HG02938 (cell line): ENCODE data around the gene GABRB3.

Source experiments
- ATAC-seq: cut with Tn5 transposase; IDR thresholded peaks from one replicate; pipeline ENCODE4 v1.9.1; 2021; ENCODE audit warnings: mild to moderate bottlenecking, moderate library complexity; ENCODE audit not compliant: unreplicated experiment

Gene GABRB3

DNA sequence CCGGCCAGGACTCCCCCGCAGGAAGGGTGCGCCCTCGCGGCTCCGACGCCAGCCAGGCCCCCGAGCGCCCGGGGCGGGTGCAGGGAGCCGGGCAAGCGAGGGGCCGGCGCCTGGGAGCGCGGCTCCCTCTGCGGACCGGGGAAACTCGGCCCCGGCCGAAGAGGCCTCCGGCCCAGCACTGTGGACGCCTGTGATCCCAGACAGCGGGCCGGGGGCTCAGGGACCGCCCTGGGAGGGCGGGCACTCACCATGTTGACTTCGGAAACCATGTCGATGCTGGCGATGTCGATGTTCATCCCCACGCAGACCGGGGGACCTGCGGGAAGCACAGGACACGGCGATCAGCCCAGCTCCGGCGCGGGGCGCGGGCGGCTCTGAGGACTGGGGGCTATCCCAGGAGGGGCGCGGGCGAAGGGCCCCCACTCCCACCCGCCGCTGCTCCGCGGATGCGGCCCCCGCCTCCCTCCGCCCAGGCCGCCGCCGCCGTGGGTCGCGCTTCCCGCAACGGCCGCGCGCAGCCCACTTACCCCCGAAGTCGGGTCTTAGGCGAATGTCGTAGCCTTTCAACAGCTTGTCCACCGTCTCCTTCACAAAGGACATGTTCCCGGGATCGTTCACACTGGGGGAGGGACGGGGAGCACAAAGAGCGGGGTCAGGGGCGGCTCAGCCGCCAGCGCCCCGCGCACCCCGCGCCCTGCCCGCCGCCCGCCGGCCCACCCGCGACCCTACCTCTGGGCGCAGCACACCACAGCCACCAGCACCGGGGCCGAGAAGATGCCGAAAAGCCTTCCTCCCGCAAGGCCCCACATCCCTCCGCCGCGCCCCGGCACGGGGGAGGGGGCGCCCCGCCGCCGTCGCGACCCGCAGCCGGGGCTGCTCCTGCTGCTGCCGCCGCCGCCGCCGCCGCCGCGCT lies at the start of gene GABRB3:
GABRB3 (minus strand) TSS at position 913 of the 913 bp plus-strand sequence.
- ATAC-seq = no peak

DNA sequence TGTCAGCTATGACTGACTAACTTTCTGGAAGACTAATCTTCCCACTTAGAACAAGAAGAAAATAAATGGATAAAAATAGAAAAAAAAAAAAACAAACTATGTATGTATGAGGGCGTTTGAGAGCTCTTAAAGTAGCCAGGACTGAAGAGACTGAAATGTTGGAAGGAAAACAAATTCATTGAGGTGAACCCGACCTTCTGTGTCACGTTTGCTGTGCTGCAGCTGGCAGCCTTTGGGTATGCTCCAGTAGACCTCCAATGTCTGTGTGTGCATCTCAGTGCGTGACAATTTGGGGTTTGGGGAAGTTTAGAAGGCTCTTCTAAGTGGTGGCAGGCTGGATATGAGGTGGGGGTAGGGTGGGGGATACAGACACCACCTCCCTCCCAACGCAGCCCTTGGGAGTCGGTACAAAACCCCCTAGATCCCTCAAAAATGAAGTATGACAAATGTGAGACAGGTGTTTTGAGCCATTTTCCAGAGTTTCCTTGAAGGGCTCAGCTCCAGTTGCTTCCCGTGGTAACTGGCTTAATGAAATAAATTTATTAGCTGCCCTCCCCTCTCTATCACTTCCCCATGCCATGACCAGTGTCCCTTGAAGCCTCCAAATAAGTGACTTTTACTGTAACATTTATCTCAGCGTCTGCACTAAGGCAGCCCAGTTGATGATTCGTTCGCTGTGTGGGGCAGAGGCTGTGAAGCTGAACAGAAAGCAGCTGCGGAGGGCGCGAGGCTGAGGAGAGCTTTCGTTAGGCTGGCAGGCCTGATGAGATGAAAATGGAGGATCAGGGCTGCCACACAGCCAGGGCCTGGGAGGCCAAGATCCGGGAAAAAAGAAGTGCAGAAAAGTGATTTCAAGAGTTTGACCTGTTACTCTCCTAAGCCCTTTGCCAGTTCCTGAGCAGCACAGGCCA lies 34.9 kb upstream of the GABRB3 start:
- ATAC-seq = no peak

DNA sequence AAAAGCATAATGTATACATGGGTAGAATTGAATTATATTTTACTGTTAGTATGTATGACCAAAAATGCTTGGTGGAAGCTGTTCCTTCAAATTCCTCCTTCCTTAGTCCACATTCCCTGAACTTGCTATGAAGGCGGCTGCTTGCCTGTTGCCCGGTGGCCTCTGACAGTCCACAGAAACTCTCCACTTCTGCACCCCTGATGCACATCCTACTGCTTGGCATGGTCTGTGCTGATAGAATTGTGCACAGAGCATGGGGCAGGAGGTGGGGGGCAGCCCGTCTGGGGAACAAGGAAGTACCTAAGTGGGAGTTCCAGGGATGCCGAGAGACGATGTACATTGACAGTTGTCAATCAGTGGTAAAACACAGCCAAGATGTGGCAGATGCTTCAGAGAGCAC lies 33.7 kb upstream of the GABRB3 start:
- ATAC-seq = no peak

DNA sequence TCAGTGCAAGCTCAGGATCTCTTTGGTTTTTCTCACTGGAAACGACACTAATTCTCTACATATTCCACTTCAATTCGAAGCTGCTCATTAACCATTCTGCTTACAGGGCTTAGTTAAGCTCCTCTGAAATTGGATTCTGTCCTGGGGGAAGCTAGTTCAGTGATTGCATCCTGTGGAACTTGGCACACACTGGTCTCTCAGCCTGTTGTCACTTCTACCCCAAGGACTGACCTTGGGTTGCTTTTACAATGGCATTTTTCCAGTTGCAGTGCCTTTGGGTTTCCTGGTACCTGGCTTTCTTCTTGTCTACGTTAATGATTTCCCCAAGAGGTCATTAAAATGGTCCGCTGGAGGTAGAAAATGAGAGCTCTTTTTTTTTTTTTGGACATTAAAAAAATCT lies 33.3 kb upstream of the GABRB3 start:
- no peak for ATAC-seq

DNA sequence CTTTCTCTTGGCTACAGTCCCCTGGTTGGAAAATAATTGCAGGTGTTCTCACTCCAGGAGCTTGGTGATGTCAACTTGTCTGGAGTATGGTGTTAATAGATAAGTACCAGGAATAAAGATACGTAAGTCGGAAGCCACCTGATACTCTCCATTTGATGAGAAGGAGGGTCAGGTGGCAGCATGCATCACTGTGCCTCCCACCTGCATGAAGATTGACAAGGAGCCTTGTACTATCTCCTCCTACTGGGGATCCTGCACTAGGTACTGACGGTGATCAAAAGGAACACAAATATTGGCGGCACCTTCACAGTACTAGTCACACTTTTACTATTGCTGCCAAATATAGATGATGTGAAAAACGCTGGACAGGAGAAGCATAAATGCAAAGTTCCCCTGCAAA lies 32.6 kb upstream of the GABRB3 start:
- no peak for ATAC-seq

DNA sequence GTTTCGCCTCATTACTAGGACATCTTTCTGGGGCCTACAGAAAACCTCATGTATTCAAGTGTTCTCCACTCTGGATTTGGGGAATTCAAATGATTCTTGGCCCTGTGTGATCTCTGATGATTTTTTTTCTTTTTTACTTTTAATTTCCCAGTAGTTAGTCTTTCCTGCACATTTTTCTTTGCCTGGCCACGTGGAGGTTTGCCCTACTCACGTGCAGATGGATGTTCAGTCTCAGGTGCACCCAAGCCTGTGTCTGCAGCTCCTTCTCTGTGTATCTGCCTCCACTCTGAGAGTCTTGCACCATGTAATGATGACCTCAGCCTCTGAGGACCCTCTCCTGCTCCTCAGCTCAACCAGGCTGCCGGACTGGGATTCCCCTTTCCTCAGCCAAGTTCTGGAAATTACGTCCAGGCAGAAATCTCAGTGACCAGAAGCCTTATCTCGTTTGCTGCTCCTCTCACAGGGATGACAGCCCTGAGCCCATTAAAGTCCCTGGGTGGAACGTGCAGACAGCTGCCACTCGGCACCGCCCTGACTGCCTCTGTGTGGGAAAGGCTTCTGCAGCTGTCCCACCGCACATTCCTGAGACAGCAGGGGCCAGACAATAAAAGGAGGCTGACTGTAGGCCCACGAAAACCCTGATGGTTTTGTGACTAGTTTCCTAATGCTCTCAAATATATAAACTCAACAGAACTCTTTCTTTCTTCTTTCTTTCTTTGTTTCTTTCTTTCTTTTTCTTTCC lies 31.4 kb upstream of the GABRB3 start:
- ATAC-seq = no peak

DNA sequence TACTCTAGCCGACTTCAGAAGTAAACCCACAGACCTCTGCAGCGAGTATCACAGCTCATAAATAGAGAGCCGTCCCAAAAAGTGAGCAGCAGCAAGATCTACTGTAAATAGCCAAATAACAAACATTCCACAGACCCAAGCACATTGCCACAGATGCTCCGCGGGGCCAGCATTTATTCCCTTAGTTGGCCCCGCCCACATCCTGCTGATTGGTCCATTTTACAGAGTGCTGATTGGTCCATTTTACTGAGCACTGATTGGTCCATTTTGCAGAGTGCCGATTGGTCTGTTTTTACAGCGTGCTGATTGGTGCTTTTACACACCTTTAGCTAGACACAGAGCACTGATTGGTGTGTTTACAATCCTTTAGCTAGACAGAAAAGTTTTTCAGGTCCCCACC lies 17.3 kb upstream of the GABRB3 start:
- ATAC-seq = no peak

DNA sequence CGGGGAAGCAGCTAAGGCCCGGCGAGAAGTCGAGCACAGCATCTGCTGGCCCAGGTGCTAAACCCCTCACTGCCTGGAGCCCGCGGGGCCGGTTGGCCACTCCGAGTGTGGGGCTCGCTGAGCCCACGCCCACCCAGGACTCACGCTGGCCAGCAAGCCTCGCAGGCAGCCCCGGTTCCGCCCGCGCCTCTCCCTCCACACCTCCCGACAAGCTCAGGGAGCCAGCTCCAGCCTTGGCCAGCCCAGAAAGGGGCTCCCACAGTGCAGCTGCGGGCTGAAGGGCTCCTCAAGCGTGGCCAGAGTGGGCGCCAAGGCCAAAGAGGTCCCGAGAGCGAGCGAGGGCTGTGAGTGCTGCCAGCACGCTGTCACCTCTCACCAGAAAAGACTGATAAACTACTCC lies 8.9 kb upstream of the GABRB3 start:
- no peak for ATAC-seq

DNA sequence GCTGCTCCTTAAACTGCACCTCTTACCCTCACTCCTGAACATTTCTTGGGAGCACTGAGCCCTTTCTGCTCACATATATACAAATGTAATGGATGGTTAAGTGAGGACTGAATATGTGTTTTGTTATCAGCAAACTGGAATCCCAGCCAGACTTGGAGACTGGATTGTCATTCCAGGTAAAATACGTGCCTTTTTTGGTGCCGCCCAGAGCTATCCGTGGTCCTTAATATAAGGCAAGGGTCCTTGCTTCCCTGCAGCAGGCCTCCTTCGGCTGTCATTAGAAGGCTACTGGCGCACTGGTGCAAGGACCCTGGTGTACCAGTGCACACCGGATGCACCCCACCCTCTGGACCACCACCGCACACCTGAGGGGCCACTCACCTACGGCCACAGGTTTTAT lies 1.1 kb upstream of the GABRB3 start:
- ATAC-seq = no peak

DNA sequence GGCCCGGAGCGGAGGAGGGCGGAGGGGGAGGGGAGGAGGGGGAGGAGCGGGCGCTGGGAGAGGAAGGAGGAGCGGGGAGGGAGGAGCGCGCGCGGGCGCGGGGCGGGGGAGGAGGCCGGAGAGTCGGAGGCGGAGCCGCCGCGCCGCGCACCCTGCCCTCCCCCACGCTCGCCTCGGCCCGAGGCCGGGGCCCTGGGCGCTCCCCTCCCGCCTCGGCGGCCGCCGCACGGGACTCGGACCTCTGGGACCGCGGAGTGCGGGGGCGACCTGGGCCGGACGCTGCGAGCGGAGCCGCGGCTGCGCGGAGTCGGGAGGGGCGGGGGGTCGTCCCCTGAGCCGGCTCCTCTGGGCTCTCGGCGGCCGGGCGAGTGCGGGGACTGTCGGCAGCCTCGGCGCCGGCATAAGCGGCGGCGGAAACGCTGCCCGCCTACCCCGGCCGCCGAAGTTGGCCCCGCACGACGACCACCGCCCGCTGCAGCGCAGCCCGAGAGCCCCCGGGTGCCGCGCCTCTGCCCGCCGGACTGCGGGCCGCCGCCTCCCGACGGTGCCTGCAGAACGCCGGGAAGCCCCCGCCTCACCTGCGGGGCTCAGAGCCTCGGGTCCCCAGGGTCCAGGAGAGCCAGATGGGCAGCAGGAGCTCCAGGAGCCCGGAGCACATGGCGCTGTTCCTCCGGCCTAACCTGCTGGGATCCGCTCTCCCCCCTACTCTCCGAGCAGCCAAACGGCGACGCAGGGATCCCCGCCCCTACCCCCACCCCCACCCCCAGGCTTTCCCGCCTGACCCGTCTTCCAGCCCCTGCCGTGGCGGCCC lies 406 bp upstream of the GABRB3 start:
- ATAC-seq = no peak

DNA sequence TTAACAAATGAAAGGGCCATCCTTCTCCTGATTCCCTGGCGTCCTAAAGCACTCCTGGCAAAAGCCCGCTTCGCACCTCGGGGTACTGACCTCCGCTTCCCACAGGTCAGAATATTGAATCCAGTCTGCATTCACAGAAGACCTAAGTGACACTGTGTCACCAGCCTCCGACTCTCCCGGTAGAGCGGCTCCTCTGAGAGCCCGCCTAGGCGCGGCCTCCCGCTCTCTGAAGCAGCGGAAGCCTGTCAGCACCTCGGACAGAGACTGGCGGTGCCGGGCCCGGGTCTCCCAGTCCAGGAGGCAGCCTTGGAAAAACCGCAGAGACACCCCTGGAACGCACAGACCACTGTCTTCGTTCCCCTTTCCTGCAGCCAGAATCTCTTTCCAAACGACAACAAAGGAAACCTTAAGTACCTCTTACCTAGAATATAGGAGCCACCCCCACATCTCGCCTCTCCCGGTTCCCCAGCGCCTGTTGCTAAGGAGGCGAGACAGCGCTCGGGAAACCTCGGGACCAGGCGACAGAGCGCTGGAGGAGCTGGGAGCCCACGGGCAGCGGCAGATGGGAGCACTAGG lies 1.2 kb downstream of the GABRB3 start:
- no peak for ATAC-seq

DNA sequence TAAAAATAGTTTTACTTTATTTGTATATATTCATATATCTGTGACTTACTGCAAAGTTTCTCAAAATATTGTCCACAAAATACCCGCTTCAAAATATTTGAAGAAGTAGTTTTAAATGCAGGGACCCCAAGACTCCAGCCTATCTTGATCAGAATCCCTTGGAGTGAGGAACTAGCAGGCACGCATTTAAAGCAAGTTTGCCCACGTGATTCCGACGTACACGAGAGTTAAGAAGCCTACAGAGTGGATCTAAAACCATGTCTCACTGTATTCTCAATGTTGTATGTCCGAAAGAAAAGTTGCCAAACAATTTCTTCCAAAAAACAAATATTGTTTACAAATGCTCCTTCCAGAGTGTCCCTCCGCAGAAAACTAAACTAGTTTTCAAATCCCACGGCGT lies 1.7 kb downstream of the GABRB3 start:
- ATAC-seq = no peak

DNA sequence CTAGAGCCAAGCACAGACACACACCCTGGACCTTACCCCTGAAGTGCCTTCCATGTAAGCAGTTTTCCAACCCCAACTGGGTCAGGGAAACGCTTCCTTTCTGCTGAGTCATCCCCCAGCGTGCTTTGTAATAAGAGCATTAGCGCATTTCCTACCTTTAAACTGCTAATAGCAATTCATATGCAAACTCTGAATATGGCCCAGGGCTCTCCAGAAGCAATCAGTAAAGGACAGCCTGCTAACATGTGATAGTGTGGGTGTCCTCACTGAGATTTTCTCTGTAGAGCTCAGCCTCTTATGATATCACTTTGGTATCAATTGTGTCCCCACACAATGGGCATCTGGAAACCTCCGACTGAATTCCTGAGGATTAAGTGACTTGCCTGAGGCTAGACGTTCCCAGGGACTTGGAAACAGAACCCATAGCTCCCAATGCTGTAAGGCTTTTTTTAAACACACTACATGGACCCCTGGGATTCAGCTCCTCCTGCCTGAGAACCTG lies 5.6 kb downstream of the GABRB3 start:
- ATAC-seq = no peak

DNA sequence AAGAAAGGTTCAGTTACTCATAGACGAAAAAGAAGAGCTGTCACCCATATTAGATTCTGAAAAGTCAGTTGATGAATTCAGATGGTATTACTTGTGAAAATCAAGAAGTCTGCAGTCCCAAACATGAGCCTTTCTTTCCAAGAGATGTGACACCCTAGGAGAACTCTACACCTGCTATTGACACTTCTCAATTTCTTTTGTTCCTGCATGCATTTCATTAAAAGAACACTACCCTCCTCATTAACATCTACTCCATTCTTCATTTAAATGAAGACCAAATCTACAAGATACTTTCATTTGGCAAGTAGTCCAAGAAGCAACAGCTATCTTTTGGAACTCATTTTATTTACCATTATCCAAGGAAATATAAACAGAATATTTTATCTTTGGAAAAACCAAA lies 6.6 kb downstream of the GABRB3 start:
- no peak for ATAC-seq

DNA sequence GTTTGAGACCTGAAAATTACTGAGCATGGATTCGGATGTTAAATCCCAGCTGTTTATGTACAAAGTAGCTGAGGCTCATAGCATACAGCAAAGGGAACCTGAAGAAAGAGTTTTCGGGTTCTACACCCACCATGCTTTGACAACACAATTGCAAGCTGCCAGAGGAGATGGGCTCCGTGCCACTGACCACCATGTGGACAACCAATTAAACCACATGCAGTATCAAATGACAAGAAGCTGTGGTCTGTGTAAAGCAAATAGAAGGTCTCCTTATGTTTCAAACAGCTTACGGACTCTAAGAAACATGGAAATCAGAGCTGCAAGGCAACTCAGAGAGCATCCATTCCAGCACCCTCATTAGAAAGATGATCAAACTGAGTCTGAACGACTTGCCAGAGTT lies 12.9 kb downstream of the GABRB3 start:
- ATAC-seq = no peak

DNA sequence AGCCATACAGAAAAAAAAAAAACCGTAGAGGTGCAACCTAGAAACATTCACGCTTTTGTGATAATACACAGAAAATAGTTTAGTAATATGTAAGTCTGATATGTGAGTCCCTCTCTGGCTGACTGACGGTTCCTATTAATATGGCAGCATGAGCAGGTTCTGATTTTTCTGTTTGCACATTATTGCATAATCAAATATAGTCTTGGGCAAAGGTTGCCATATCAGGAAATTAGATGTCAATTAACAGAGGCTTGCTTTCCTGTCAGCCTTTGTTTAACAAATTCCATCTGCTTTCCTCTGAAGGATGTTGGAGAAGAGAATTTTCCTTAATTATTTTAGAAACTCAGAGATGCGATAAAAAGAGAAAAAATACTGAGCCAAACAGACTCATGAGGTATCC lies 14.8 kb downstream of the GABRB3 start:
- no peak for ATAC-seq

DNA sequence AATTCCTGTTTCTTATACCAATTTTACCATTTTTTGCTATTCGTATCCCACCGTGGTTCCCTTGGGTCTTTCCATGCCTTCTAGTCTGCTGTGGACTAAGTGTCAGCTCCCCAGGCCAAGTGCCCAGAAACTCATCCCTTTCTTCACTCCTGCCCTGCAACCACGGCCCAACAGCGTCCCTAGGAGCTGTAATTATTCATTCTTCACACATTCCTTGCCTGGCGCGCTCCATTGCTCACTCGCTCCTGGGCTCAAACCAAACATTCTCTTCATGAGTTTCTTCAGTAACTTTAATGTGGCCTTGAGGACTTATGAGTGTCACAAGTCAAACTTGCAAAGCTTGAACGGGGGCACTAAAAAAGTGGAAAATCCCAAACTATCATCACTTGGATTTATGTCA lies 15.7 kb downstream of the GABRB3 start:
- no peak for ATAC-seq

DNA sequence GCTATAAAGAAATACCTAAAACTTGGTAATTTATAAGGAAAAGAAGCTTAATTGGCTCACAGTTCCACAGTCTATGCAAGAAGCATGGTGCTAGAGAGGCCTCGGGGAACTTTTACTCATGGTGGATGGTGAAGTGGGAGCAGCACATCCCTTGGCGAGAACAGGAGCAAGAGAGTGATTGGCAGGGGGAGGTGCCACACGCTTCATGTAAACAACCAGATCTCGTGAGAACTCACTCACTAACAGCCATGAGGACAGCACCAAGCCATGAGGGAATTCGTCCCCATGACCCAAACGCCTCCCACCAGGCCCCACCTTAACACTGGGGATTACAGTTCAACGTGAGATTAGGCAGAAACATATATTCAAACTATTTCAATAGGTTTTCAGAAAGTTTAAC lies 28.0 kb downstream of the GABRB3 start:
- no peak for ATAC-seq

DNA sequence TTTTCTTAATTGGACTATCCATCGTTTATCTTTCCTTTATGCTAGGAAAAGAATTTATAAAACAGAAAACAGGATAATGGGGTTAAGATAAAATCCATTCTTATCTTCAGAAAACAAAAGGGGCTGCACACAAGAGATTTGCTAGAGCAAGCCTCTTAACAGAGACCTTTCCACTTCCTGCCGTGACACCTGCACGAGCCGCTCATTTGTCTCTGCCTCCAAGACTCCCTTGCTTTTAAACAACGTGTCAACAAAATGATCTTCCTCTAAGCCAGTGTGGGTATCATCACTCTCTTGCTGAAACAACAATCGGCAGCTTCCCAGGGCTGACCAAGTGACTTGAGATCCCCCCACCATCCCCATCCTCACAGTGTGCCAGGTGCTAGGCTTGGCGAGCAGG lies 33.1 kb downstream of the GABRB3 start:
- ATAC-seq = no peak

DNA sequence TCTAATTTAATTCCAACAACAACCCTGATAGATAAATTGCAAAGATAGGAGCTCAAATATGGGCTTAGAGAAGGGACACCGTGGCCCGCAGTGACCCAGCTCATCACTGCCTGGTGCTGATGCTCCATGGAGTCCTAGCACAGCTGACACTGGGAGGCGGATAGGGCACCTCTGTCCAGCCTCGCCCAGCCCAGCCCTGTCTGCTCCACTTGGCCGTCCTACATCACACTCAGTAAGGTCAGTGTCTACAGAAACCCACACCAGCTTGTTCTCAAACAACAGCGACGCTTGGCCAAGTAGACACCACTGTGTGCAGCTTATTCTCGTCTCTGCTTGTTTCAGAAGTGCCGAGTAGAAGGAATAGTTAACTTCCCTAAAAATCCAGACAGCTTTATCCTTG lies 33.9 kb downstream of the GABRB3 start:
- ATAC-seq = no peak
